Right atrium auricular region (tissue), 2 donors: Measurements from ENCODE around the gene VAMP8. TPM values are rescaled to one million over a fixed set of nuclear protein-coding genes. Genes with fewer than 3 reads are reported as not detected.

Source experiments
- DNase-seq: peaks from one replicate; pipeline ENCODE4 v3.0.0-alpha.2; 2019; ENCODE audit warnings: low spot score
- H3K27ac ChIP-seq, 2 donors: fragments of 200-600 bp; sonication (generic); 1 replicate in 1 of 2; 2 replicates in 1 of 2; pipeline ENCODE4 v1.5.1; 2016 to 2019
- H3K27me3 ChIP-seq, 2 donors: fragments of 200-600 bp; sonication (generic); one replicate each; pipeline versions ENCODE4 v1.5.1 to v1.6.0; 2017 to 2019
- H3K36me3 ChIP-seq: fragments of 200-600 bp; sonication (generic); one replicate; pipeline ENCODE4 v1.5.1; 2016
- H3K4me1 ChIP-seq, 2 donors: fragments of 200-600 bp; sonication (generic); one replicate each; pipeline versions ENCODE4 v1.5.1 to v1.6.0; 2017 to 2019
- H3K4me3 ChIP-seq, 2 donors: fragments of 200-600 bp; sonication (generic); 1 replicate in 1 of 2; 2 replicates in 1 of 2; pipeline ENCODE4 v1.5.1; 2017 to 2019; ENCODE audit warnings: mild to moderate bottlenecking in 1 of 2, moderate library complexity in 1 of 2
- H3K9me3 ChIP-seq, 2 donors: fragments of 200-600 bp; sonication (generic); one replicate each; pipeline ENCODE4 v1.5.1; 2019
- CTCF ChIP-seq, 2 donors: fragments of 200-600 bp; sonication (generic); IDR thresholded peaks; one replicate each; pipeline ENCODE4 v1.5.1; 2019; ENCODE audit warnings: antibody characterized with exemption in 2 of 2
- total RNA-seq, 2 donors: library from RNA; depleted of rRNA; stranded (reverse); fragments of >200 nt; gene quantifications; one replicate each; pipeline ENCODE4 v1.1.0, GENCODE V29; 2016

Gene VAMP8
- total RNA-seq, 2 donors from 2014 or later = 11.9 to 26.1 TPM

- DNase-seq = no peak
- H3K9me3 ChIP-seq = no peaks in the 10 kb centered on the region
- no peak for TF ChIP-seq CTCF (IDR thresholded peaks at IDR 0.05)
- no peaks in the 10 kb centered on the region for H3K27me3 ChIP-seq
- H3K4me1 ChIP-seq = peaks cover 3 to 34% of the 10 kb centered on the region in 2 donors
- H3K27ac ChIP-seq = no peak overlapping the region
- H3K4me3 ChIP-seq = no peak overlapping the region
- peaks cover 75% of the 10 kb centered on the region for H3K36me3 ChIP-seq
Measured at GRCh38 chr2:85545780-85546240, 31.6 kb upstream of the VAMP8 start.

GRCh38 chr2:85547089-85547858, 30.1 kb upstream of the VAMP8 start:
- Histone ChIP-seq H3K4me1 (peaks cover under 1 to 21% of the 10 kb centered on the region in 2 donors), H3K4me3 (no peak overlapping the region), H3K9me3 (no peaks in the 10 kb centered on the region), H3K27me3 (no peaks in the 10 kb centered on the region), H3K27ac (no peak overlapping the region), H3K36me3 (peaks cover 73% of the 10 kb centered on the region)
- TF ChIP-seq CTCF (IDR thresholded peaks at IDR 0.05) = no peak
- no peak for DNase-seq

GRCh38 chr2:85547859-85548607, 29.4 kb upstream of the VAMP8 start:
- no peak for TF ChIP-seq CTCF (IDR thresholded peaks at IDR 0.05)
- no peak for DNase-seq
- Histone ChIP-seq H3K9me3 (no peaks in the 10 kb centered on the region), H3K27ac (no peak overlapping the region), H3K4me3 (no peak overlapping the region), H3K27me3 (no peaks in the 10 kb centered on the region), H3K36me3 (peaks cover 73% of the 10 kb centered on the region), H3K4me1 (peaks cover 0 to 14% of the 10 kb centered on the region in 2 donors)

GRCh38 chr2:85548608-85548900, 28.8 kb upstream of the VAMP8 start:
- Histone ChIP-seq H3K4me1 (peaks cover 0 to 8% of the 10 kb centered on the region in 2 donors), H3K27ac (no peak overlapping the region), H3K27me3 (no peaks in the 10 kb centered on the region), H3K4me3 (no peak overlapping the region), H3K36me3 (peaks cover 73% of the 10 kb centered on the region), H3K9me3 (no peaks in the 10 kb centered on the region)
- no peak for TF ChIP-seq CTCF (IDR thresholded peaks at IDR 0.05)
- no peak for DNase-seq

GRCh38 chr2:85549095-85549494, 28.3 kb upstream of the VAMP8 start:
- no peak for TF ChIP-seq CTCF (IDR thresholded peaks at IDR 0.05)
- peaks cover 0 to 5% of the 10 kb centered on the region in 2 donors for H3K4me1 ChIP-seq
- H3K4me3 ChIP-seq = no peak overlapping the region
- no peaks in the 10 kb centered on the region for H3K9me3 ChIP-seq
- H3K36me3 ChIP-seq = peaks cover 73% of the 10 kb centered on the region
- DNase-seq = no peak
- H3K27me3 ChIP-seq = no peaks in the 10 kb centered on the region
- H3K27ac ChIP-seq = no peak overlapping the region
